Activated T-cell treated with anti-CD3 and anti-CD28 coated beads for 48 hours (primary cell): ENCODE data around the gene SPINK9.

ENCODE experiments used
- DNase-seq: peaks from one replicate; pipeline ENCODE4 v3.0.0-alpha.2; 2020; ENCODE audit warnings: low read depth

The SPINK9 gene

DNA sequence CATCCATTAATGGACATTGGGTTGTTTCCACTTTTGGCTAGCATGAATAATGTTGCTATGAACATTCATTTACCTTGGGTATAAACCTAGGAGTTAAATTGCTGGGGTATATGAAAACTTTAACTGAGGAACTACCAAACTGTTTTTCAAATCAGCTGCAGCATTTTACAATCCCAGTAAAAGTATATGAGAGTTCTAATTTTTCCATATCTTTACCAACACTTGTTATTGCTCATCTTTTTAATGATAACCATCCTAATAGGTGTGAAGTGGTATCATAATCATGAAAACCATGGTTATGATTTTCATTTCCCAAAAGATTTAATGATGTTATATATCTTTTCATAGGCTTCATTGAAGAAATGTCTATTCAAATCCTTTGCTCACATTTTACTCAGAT is 32.9 kb downstream of the SPINK9 start:
- DNase-seq, result no peak

DNA sequence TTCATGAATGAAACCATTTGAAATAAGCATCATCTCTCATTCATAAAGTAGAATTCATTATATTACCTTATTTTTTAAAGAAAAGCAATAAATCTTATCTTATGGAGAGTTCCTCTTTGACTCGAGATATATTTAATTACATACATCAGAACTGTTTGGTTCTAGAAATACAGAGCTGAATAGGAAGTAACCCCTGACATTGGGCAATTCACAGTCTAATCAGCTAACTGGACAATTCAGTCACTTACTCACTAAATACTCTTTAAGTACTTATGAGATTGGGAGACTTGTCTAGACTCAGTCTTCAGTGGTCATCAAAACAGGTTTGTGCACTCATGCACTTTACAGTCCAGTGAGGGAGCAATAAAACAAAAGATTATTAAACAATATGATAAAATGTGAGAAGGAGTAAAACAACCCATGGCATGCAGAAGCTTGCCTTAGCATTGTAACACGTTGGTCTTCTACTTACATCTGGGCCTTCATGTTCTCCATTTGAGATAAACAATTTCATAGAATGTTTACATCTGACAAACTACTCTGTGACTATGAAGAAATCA is 36.9 kb downstream of the SPINK9 start:
- DNase-seq, result no peak

- no peak for DNase-seq
These were observed 37.5 kb downstream of the SPINK9 start for GRCh38 chr5:148372893-148373292.

DNA sequence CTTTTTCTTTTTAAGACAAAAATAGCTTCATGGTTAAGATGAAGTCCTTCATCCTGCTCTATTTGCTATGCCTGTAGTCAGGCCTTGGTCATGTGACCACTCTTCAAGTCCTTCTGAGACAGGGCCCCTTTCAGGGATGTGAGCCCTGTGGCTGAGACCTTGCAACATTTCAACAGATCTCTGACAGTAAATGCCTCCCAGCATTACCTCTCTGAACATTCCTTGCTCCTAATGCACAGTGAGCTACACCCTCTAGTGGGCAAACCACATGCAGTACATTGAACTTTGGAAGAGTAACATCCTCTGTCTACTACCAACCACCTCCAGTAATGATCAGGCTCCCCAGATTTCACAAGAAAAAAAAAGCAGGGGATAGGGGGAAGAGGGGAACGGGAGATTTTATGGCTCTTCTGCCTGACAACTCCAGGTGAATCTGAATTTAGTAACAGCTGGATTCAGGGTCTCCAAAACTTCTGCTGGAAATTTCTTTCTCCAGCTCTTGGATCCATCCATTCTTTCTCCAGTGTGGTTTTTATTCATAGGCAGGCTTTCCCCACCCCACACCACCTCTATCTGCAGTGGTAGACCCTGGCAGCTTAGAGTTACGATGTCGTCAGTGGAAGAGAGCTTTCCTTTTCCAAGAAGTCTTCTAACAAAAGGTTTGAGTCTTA is 39.5 kb downstream of the SPINK9 start:
- DNase-seq, result no peak

DNA sequence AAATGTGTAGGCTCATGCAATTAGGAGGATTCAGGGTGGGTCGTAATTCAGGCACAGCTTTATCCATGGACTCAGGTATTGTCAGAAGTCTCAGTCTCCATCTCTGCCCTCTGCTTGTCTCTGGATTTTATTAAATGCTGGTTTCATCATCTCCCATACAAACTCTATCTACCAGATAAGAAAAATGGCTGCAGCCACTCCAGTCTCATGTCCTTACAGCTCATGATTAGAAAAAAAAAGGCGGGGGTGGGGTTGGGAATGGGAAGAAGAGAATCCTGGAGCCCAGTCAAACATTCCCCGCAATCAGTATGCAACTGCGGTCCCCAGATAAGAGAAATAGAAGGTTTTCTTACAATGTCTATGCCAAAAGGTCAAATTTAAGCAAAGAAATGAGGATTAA is 40.8 kb downstream of the SPINK9 start:
- no peak for DNase-seq

DNA sequence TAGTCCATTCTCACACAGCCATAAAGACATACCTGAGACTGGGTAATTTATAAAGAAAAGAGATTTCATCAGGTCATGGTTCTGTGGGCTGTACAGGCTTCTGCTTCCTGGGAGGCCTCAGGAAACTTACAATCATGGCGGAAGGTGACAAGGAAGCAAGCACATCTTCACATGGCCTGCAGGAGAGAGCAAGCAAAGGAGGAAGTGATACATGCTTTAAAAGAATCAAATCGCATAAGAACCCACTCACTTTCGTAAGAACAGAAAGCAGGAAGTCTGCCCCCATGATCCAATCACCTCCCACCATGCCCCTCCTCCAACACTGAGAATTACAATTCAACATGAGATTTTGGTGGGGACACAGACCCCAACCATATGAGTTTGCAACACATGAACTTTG is 43.3 kb downstream of the SPINK9 start:
- no peak for DNase-seq

DNA sequence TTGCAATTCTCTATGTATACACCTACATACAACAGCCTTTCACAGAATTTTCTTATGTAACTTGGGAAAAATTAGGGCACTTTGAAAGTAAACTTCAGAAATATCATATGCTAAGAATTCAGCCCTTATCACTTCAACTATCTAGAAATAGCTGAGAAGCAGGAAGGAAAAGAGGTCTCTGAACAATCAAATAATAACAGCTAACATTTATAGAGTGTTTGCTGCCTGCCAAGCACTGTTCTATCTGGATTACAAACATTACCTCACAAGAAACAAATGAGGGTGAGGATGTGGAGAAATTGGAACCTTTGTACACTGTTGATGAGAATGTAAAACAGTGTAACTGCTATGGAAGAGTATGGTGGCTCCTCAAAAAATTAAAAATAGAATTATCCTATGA is 44.0 kb downstream of the SPINK9 start:
- no peak for DNase-seq

GRCh38 chr5:148381906-148382305 is 46.5 kb downstream of the SPINK9 start:
- DNase-seq, result no peak

GRCh38 chr5:148382961-148383360 is 47.6 kb downstream of the SPINK9 start:
- DNase-seq, result no peak

- peak; percentile 91 for DNase-seq
These were observed 48.4 kb downstream of the SPINK9 start, which contains the start of gene FBXO38 for GRCh38 chr5:148383564-148384379. TSS of gene FBXO38 (plus strand) at chr5:148383958. CDS start at chr5:148394777, 10,819 bp downstream.

GRCh38 chr5:148384380-148384737 is 49.0 kb downstream of the SPINK9 start:
- peak; percentile 8 for DNase-seq

DNA sequence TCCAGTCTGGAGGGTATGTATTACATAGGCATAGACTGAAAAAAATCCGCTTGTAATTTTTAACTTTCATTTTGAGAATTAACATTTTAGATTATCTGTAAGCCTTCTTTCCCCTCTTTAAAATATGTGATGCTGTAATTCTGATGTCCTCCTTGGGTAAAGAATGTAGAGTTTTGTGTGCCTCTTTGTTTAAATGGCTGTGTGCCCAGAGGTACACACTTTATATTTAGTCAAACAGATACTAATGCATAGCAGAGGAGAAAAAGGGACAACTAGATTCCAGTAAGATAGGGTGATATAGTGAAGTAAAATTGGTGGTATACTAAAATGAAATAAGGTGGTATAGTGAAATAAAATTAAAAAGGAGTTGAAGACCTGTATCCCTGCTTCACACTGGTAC is 49.7 kb downstream of the SPINK9 start:
- DNase-seq, result no peak

- DNase-seq, result no peak
These were observed 50.7 kb downstream of the SPINK9 start for GRCh38 chr5:148386041-148386440.

DNA sequence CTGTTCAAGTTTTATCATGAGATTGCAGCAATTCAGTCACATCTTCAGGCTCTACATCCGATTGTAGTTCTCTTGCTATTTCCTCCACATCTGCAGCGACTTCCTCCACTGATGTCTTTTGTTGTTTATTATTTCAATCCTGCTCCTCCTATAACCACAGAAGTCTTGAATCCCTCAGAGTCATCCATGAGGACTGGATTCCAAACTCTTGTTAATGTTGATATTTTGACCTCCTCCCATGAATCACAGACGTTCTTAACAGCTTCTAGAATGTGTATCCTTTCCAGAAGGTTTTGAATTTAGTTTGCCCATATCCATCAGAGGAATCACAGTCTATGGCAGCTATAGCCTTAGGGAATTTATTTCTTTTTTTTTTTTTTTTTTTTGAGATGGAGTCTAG is 52.0 kb downstream of the SPINK9 start:
- DNase-seq, result no peak

DNA sequence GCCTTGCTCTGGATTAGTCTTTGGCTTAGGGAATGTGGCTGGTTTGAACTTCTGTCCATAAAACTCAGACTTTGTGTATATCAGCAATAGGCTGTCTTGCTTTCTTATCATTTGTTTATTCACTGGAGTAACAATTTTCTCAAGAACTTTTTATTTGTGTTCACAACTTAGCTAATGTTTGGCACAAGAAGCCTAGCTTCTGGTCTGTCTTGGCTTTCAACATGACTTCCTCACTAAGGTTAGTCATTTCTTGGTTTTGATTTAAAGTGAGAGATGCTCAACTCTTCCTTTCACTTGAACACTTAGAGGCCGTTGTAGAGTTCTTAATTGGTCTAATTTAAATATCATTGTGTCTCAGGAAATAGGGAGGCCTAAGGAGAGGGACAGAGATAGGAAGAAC is 53.3 kb downstream of the SPINK9 start:
- no peak for DNase-seq
